H1 (cell line): ENCODE measurements around the gene ACBD6. TPM values are rescaled to one million over a fixed set of nuclear protein-coding genes. Genes with fewer than 3 reads are reported as not detected.

Source experiments
- CTCF ChIA-PET: fragments of 300-600 bp; sonication (Branson Sonifier 250); formaldehyde crosslinking; loops from one replicate; lab custom pipeline; 2021; ENCODE audit not compliant: partially characterized antibody; lab: Charles Lee
- POLR2A ChIA-PET: fragments of 300-600 bp; sonication (Branson Sonifier 250); formaldehyde crosslinking; loops from one replicate; lab custom pipeline; 2021; ENCODE audit warnings: inconsistent platforms; ENCODE audit not compliant: partially characterized antibody; lab: Charles Lee
- DNase-seq, 2 experiments: peaks; one replicate each; pipeline versions ENCODE4 v3.0.0 to v3.0.0-alpha.2; 2010 to 2022; ENCODE audit warnings: low spot score in 2 of 2, low read depth in 1 of 2, mixed read lengths in 1 of 2
- FAIRE-seq: peaks from 2 replicates; lab custom pipeline; 2011; peaks lifted over from hg19 to GRCh38; lab: Jason Lieb, UNC
- H2AFZ ChIP-seq: 2 replicates; pipeline ENCODE4 v1.8.1; 2012; ENCODE audit warnings: low read length, inconsistent platforms
- H2AK5ac ChIP-seq: 2 replicates; pipeline ENCODE4 v1.6.1; 2013; ENCODE audit warnings: low read depth, low read length
- H2BK120ac ChIP-seq: replicated peaks from 2 replicates; pipeline ENCODE3; 2013; ENCODE audit warnings: low read depth, low read length, inconsistent platforms
- H2BK12ac ChIP-seq: 2 replicates; pipeline ENCODE4 v1.6.1; 2013; ENCODE audit warnings: low read depth, low read length
- H2BK15ac ChIP-seq: 2 replicates; pipeline ENCODE4 v1.6.1; 2013; ENCODE audit warnings: low read length
- H2BK20ac ChIP-seq: 2 replicates; pipeline ENCODE4 v1.6.1; 2013; ENCODE audit warnings: low read length
- H2BK5ac ChIP-seq: 2 replicates; pipeline ENCODE4 v1.6.1; 2013; ENCODE audit warnings: low read depth, low read length
- H3K14ac ChIP-seq: 2 replicates; pipeline ENCODE4 v1.6.1; 2013; ENCODE audit warnings: inconsistent platforms; ENCODE audit not compliant: insufficient read length
- H3K18ac ChIP-seq: 2 replicates; pipeline ENCODE4 v1.6.1; 2013; ENCODE audit warnings: low read length; ENCODE audit errors: extremely low read depth
- H3K23ac ChIP-seq: 2 replicates; pipeline ENCODE4 v1.6.1; 2013; ENCODE audit warnings: inconsistent platforms; ENCODE audit not compliant: insufficient read length
- H3K23me2 ChIP-seq: 2 replicates; pipeline ENCODE4 v1.6.1; 2013; ENCODE audit warnings: low read depth, low read length
- H3K27ac ChIP-seq: 2 replicates; pipeline ENCODE4 v1.6.1; 2011; ENCODE audit warnings: low read depth, low read length, inconsistent platforms
- H3K27me3 ChIP-seq, 4 experiments: replicated peaks in 1 of 4; 1 replicate in 1 of 4; 2 replicates in 3 of 4; pipeline versions ENCODE4 v1.6.1 to v1.8.1; 2011 to 2013; ENCODE audit warnings: low read length in 3 of 4, mild to moderate bottlenecking in 3 of 4, inconsistent platforms in 2 of 4, mixed read lengths in 2 of 4, moderate library complexity in 1 of 4; ENCODE audit not compliant: control insufficient read depth in 3 of 4, insufficient read depth in 3 of 4; ENCODE audit errors: extremely low read depth in 1 of 4
- H3K36me3 ChIP-seq, 4 experiments: 2 replicates each; pipeline versions ENCODE4 v1.6.1 to v1.8.1; 2011 to 2013; ENCODE audit warnings: mild to moderate bottlenecking in 4 of 4, low read length in 3 of 4, moderate library complexity in 2 of 4, control low read depth in 1 of 4, inconsistent platforms in 1 of 4; ENCODE audit not compliant: insufficient read depth in 4 of 4, control insufficient read depth in 2 of 4
- H3K4ac ChIP-seq: replicated peaks from 2 replicates; pipeline ENCODE3; 2013; ENCODE audit warnings: low read length, low read depth, mixed read lengths, inconsistent platforms; ENCODE audit not compliant: insufficient read length
- H3K4me1 ChIP-seq, 4 experiments: replicated peaks in 1 of 4; 1 replicate in 1 of 4; 2 replicates in 3 of 4; pipeline versions ENCODE4 v1.6.1 to v1.8.1; 2011 to 2013; ENCODE audit warnings: low read length in 3 of 4, inconsistent platforms in 2 of 4, mixed read lengths in 1 of 4; ENCODE audit not compliant: insufficient read depth in 4 of 4, control insufficient read depth in 3 of 4
- H3K4me2 ChIP-seq, 2 experiments: 2 replicates each; pipeline versions ENCODE4 v1.6.1 to v1.8.1; 2011 to 2013; ENCODE audit warnings: low read depth in 2 of 2, low read length in 2 of 2, control low read depth in 1 of 2, inconsistent platforms in 1 of 2, mild to moderate bottlenecking in 1 of 2; ENCODE audit not compliant: insufficient read depth in 1 of 2
- H3K4me3 ChIP-seq, 4 experiments: fragments of 200-600, 300-600 bp in 1 of 4; sonication (generic), shearing (Covaris generic), sonication (Bioruptor Twin) in 1 of 4; 2 replicates each; pipeline versions ENCODE4 v1.5.1 to v1.8.1; 2011 to 2016; ENCODE audit warnings: low read length in 4 of 4, low read depth in 3 of 4, control low read depth in 2 of 4, inconsistent platforms in 2 of 4, mild to moderate bottlenecking in 2 of 4, mixed read lengths in 1 of 4, moderate library complexity in 1 of 4; ENCODE audit not compliant: insufficient read depth in 2 of 4; ENCODE audit errors: extremely low read depth in 1 of 4
- H3K56ac ChIP-seq: replicated peaks from 2 replicates; pipeline ENCODE3; 2013; ENCODE audit warnings: low read depth, mild to moderate bottlenecking, mixed read lengths, low read length, inconsistent platforms; ENCODE audit not compliant: insufficient read length
- H3K79me1 ChIP-seq: 2 replicates; pipeline ENCODE4 v1.6.1; 2013; ENCODE audit warnings: low read depth, low read length, control low read depth
- H3K79me2 ChIP-seq, 2 experiments: 2 replicates each; pipeline versions ENCODE4 v1.6.1 to v1.8.1; 2012 to 2013; ENCODE audit warnings: low read length in 2 of 2, mild to moderate bottlenecking in 2 of 2, inconsistent platforms in 1 of 2; ENCODE audit not compliant: insufficient read depth in 2 of 2, control insufficient read depth in 1 of 2
- H3K9ac ChIP-seq, 4 experiments: replicated peaks in 1 of 4; 1 replicate in 1 of 4; 2 replicates in 3 of 4; pipeline versions ENCODE4 v1.6.1 to v1.8.1; 2011 to 2013; ENCODE audit warnings: low read depth in 3 of 4, low read length in 3 of 4, control low read depth in 2 of 4, mild to moderate bottlenecking in 2 of 4, moderate library complexity in 2 of 4, inconsistent platforms in 1 of 4; ENCODE audit errors: extremely low read depth in 1 of 4
- H3K9me3 ChIP-seq, 2 experiments: 2 replicates each; pipeline versions ENCODE4 v1.6.1 to v1.8.1; 2012 to 2013; ENCODE audit warnings: mild to moderate bottlenecking in 2 of 2, moderate library complexity in 2 of 2, control low read depth in 1 of 2, inconsistent platforms in 1 of 2, low read depth in 1 of 2, low read length in 1 of 2, mixed read lengths in 1 of 2; ENCODE audit not compliant: insufficient read depth in 2 of 2
- H4K20me1 ChIP-seq, 2 experiments: replicated peaks in 1 of 2; 2 replicates each; pipeline versions ENCODE3 to v1.8.1; 2011 to 2013; ENCODE audit warnings: inconsistent platforms in 2 of 2, low read length in 2 of 2, mild to moderate bottlenecking in 1 of 2; ENCODE audit not compliant: insufficient read depth in 2 of 2, control insufficient read depth in 1 of 2
- H4K5ac ChIP-seq: 2 replicates; pipeline ENCODE4 v1.6.1; 2013; ENCODE audit warnings: low read length, low read depth, mixed read lengths, inconsistent platforms; ENCODE audit not compliant: insufficient read length
- H4K8ac ChIP-seq: 2 replicates; pipeline ENCODE4 v1.8.0; 2013; ENCODE audit warnings: mild to moderate bottlenecking, moderate library complexity, low read length, inconsistent platforms; ENCODE audit not compliant: insufficient read depth; ENCODE audit errors: extremely low read depth
- H4K91ac ChIP-seq: replicated peaks from 2 replicates; pipeline ENCODE3; 2013; ENCODE audit warnings: low read length, mixed read lengths, inconsistent platforms; ENCODE audit not compliant: insufficient read length
- ATF3 ChIP-seq: IDR thresholded peaks from 2 replicates; pipeline ENCODE4 v1.6.1; 2011; ENCODE audit warnings: low read depth, mild to moderate bottlenecking, low read length; ENCODE audit not compliant: insufficient read depth
- BCL11A ChIP-seq, 2 experiments: IDR thresholded peaks; one replicate each; pipeline ENCODE4 v1.6.1; 2011; ENCODE audit warnings: low read depth in 2 of 2, low read length in 2 of 2, mild to moderate bottlenecking in 2 of 2
- CREB1 ChIP-seq: IDR thresholded peaks from 2 replicates; pipeline ENCODE4 v1.6.1; 2012; ENCODE audit warnings: inconsistent platforms
- E2F6 ChIP-seq: IDR thresholded peaks from 2 replicates; pipeline ENCODE4 v1.6.1; 2012; ENCODE audit warnings: inconsistent platforms
- FOSL1 ChIP-seq: IDR thresholded peaks from 2 replicates; pipeline ENCODE4 v1.6.1; 2011; ENCODE audit warnings: mild to moderate bottlenecking, low read depth, low read length, moderate library complexity; ENCODE audit not compliant: insufficient read depth
- KDM1A ChIP-seq: fragments of 200-600, 300-600 bp; sonication (generic); IDR thresholded peaks from 2 replicates; pipeline ENCODE4 v1.7.1; 2016; ENCODE audit warnings: mild to moderate bottlenecking, low read length, borderline replicate concordance
- RBBP5 ChIP-seq: IDR thresholded peaks from 2 replicates; pipeline ENCODE4 v1.7.1; 2012; ENCODE audit warnings: low read depth, mild to moderate bottlenecking, inconsistent platforms, low read length, moderate library complexity, borderline replicate concordance
- RFX5 ChIP-seq: IDR thresholded peaks from 2 replicates; pipeline ENCODE4 v1.6.1; 2011; ENCODE audit warnings: low read depth, low read length, improper control_type of control experiment, borderline replicate concordance
- RNF2 ChIP-seq: fragments of 200-900, 300-1000 bp; sonication (generic); IDR thresholded peaks from 2 replicates; pipeline ENCODE4 v1.7.1; 2016; ENCODE audit warnings: borderline replicate concordance, low read depth, mild to moderate bottlenecking, antibody characterized with exemption, low read length; ENCODE audit not compliant: poor library complexity, severe bottlenecking; ENCODE audit errors: missing control alignments
- SP2 ChIP-seq: IDR thresholded peaks from 2 replicates; pipeline ENCODE4 v1.6.1; 2012; ENCODE audit warnings: mild to moderate bottlenecking, low read length, inconsistent platforms
- WGBS, 2 experiments: shearing (Covaris generic) in 1 of 2; methylation state at CpG; one replicate each; pipeline versions ENCODE4 v1.1.6 to v1.1.7; 2013 to 2015; ENCODE audit warnings: low lambda C conversion rate in 2 of 2, mixed read lengths in 2 of 2, inconsistent platforms in 1 of 2, low coverage in 1 of 2, missing lambda C conversion rate in 1 of 2; ENCODE audit not compliant: insufficient replicate concordance in 2 of 2, insufficient coverage in 1 of 2, insufficient read length in 1 of 2; ENCODE audit errors: extremely low coverage in 1 of 2, missing lambda C conversion rate in 1 of 2; 5-methylcytosine and 5-hydroxymethylcytosine counted together
- polyA plus RNA-seq, 7 experiments: library from polyadenylated mRNA; depleted of rRNA in 3 of 7; stranded (reverse) in 5 of 7; unstranded in 2 of 7; fragments of >200 nt in 5 of 7; fragments of 200-250 nt in 2 of 7; gene quantifications; 1 replicate in 5 of 7; 2 replicates in 1 of 7; 4 replicates in 1 of 7; pipeline versions ENCODE4 v1.2.1 to v1.2.3, GENCODE V29; 2011 to 2013; ENCODE audit warnings: missing spikeins in 2 of 7, mixed read lengths in 2 of 7
- total RNA-seq: library from RNA; stranded (reverse); fragmentation: NEBNext Ultra II Directional; extraction: Animal tissue kit (Norgen Biotek cat#: 25700); gene quantifications from 2 replicates; pipeline ENCODE4 v1.2.1, GENCODE V29; 2021

Gene ACBD6
- total and polyA plus RNA-seq, 2 of the 8 experiments (the other 6 are each of a cell fraction or from before 2014, with no cell fraction given), result 52.0 to 67.7 TPM

DNA sequence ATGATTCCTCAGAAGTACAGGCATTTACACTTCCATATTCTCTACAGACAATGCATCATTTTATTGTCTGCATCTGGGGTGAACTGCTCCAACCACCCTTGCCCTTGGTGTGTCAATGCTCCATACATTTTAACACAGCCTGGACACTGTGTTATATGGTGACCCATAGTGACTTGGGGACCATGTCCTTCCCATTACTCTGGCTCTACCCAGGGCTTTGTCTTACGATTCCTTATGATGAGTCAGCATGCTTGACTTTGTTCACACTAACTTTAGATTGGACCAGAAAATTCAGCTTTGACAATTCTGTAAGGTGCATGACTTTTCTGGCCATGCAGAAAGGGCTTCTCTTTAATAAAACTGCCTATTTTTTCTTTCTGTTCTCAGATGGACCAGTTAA is 49.6 kb upstream of the ACBD6 start:
- H2AK5ac ChIP-seq, result no peak overlapping the region
- H3K27ac ChIP-seq, result no peak overlapping the region
- H3K4me3 ChIP-seq, result no peak overlapping the region
- no peaks in the 10 kb centered on the region for H3K27me3 ChIP-seq
- no peak overlapping the region for H4K91ac ChIP-seq
- no peak overlapping the region for H2BK20ac ChIP-seq
- no peak overlapping the region for H4K5ac ChIP-seq
- 95% methylated on average over 1 of the region's 1 CpG; no CpG with 5 or more reads in 1 of the 2 experiments for WGBS, 2 experiments
- no peak overlapping the region for H3K14ac ChIP-seq
- H2AFZ ChIP-seq, result no peak overlapping the region
- no peaks in the 10 kb centered on the region for H3K9me3 ChIP-seq
- H3K23ac ChIP-seq, result no peak overlapping the region
- no peaks in the 10 kb centered on the region for H3K23me2 ChIP-seq
- CTCF ChIA-PET, result interaction anchor here (0.6 kb wide), 1 partner anchor 52 kb away, joined by 3 read pairs; no protein-coding TSS in a partner anchor
- no peak overlapping the region for H2BK5ac ChIP-seq
- H3K79me2 ChIP-seq, result no peaks in the 10 kb centered on the region
- H3K56ac ChIP-seq, result no peak overlapping the region
- DNase-seq (no peak), FAIRE-seq (no peak)
- H3K36me3 ChIP-seq, result no peaks in the 10 kb centered on the region
- no peak overlapping the region for H2BK15ac ChIP-seq
- no peak overlapping the region for H2BK12ac ChIP-seq
- no peak overlapping the region for H3K18ac ChIP-seq
- H2BK120ac ChIP-seq, result no peak overlapping the region
- POLR2A ChIA-PET, result no interaction called here
- no peaks in the 10 kb centered on the region for H3K4me1 ChIP-seq
- H3K9ac ChIP-seq, result no peak overlapping the region
- TF ChIP-seq SP2 (no peak), RBBP5 (no peak), RFX5 (no peak), ATF3 (no peak), RNF2 (no peak), E2F6 (no peak), BCL11A (IDR thresholded peaks at IDR 0.05; ENCODE audit: low read depth in 2 of 2, low read length in 2 of 2) (no peak), KDM1A (no peak), FOSL1 (no peak), CREB1 (no peak)
- TF ChIP-seq, all 59 proteins: peak for 0
- Histone ChIP-seq H3K79me1 (no peaks in the 10 kb centered on the region), H4K20me1 (no peaks in the 10 kb centered on the region), H4K8ac (no peak overlapping the region), H3K4me2 (no peak overlapping the region), H3K4ac (no peak overlapping the region)
